Upper lobe of right lung (tissue), 1 donor: ENCODE measurements around the gene TNFRSF9. TPM values are rescaled to one million over a fixed set of nuclear protein-coding genes. Genes with fewer than 3 reads are reported as not detected.
"Not testable (repeated sequence)": the region's sequence is repeated elsewhere in the genome, so short reads cannot be mapped to it uniquely, and the experiment has no call there.

Experiments used
- ATAC-seq: fragments of 200-7000 bp; cut with Tn5 transposase; one replicate; pipeline ENCODE4 v1.9.1; 2020; ENCODE audit warnings: mild to moderate bottlenecking, moderate library complexity
- DNase-seq: peaks from one replicate; pipeline ENCODE4 v3.0.0-alpha.2; 2020
- H3K27ac ChIP-seq: fragments of 200-600 bp; one replicate; pipeline ENCODE4 v1.8.0; 2022
- H3K27me3 ChIP-seq: fragments of 200-600 bp; one replicate; pipeline ENCODE4 v1.8.0; 2022; ENCODE audit warnings: mild to moderate bottlenecking
- H3K36me3 ChIP-seq: fragments of 200-600 bp; one replicate; pipeline ENCODE4 v1.8.0; 2022
- H3K4me1 ChIP-seq: fragments of 200-600 bp; one replicate; pipeline ENCODE4 v1.8.0; 2022
- H3K4me3 ChIP-seq: fragments of 200-600 bp; one replicate; pipeline ENCODE4 v1.8.0; 2022; ENCODE audit warnings: mild to moderate bottlenecking
- H3K9me3 ChIP-seq: fragments of 200-600 bp; one replicate; pipeline ENCODE4 v1.8.0; 2022
- intact Hi-C: fragments of 100-400 bp; cut with DNase I; formaldehyde crosslinking; loops from one replicate; pipeline ENCODE4 v1.11.0; 2022
- total RNA-seq: library from RNA; stranded (reverse); fragmentation: NEBNext Ultra II Directional; extraction: Animal tissue kit (Norgen Biotek cat#: 25700); gene quantifications from one replicate; pipeline ENCODE4 v1.2.1, GENCODE V29; 2021
- TF ChIP-seq, protein P1 (sequence below): fragments of 200-600 bp; IDR thresholded peaks from one replicate; pipeline ENCODE4 v1.8.0; 2022; ENCODE audit warnings: antibody characterized with exemption
- donor health status: DM: no; HTN: yes; CAD: no; lungs with severe emphysema.

The TNFRSF9 gene
- total RNA-seq, 1 donor from 2014 or later, result 0.49 TPM

GRCh38 chr1:7931446-7931812, 9.2 kb downstream of the TNFRSF9 start:
- TF ChIP-seq, protein P1, sequence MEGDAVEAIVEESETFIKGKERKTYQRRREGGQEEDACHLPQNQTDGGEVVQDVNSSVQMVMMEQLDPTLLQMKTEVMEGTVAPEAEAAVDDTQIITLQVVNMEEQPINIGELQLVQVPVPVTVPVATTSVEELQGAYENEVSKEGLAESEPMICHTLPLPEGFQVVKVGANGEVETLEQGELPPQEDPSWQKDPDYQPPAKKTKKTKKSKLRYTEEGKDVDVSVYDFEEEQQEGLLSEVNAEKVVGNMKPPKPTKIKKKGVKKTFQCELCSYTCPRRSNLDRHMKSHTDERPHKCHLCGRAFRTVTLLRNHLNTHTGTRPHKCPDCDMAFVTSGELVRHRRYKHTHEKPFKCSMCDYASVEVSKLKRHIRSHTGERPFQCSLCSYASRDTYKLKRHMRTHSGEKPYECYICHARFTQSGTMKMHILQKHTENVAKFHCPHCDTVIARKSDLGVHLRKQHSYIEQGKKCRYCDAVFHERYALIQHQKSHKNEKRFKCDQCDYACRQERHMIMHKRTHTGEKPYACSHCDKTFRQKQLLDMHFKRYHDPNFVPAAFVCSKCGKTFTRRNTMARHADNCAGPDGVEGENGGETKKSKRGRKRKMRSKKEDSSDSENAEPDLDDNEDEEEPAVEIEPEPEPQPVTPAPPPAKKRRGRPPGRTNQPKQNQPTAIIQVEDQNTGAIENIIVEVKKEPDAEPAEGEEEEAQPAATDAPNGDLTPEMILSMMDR, result no peak
- intact Hi-C loops, result no loop called here
- ATAC-seq, result no peak
- peaks cover 13% of the 10 kb centered on the region for H3K27me3 ChIP-seq
- H3K9me3 ChIP-seq, result no peaks in the 10 kb centered on the region
- DNase-seq, result no peak
- no peak overlapping the region for H3K27ac ChIP-seq
- no peaks in the 10 kb centered on the region for H3K4me1 ChIP-seq
- H3K4me3 ChIP-seq, result no peak overlapping the region
- H3K36me3 ChIP-seq, result no peaks in the 10 kb centered on the region

DNA sequence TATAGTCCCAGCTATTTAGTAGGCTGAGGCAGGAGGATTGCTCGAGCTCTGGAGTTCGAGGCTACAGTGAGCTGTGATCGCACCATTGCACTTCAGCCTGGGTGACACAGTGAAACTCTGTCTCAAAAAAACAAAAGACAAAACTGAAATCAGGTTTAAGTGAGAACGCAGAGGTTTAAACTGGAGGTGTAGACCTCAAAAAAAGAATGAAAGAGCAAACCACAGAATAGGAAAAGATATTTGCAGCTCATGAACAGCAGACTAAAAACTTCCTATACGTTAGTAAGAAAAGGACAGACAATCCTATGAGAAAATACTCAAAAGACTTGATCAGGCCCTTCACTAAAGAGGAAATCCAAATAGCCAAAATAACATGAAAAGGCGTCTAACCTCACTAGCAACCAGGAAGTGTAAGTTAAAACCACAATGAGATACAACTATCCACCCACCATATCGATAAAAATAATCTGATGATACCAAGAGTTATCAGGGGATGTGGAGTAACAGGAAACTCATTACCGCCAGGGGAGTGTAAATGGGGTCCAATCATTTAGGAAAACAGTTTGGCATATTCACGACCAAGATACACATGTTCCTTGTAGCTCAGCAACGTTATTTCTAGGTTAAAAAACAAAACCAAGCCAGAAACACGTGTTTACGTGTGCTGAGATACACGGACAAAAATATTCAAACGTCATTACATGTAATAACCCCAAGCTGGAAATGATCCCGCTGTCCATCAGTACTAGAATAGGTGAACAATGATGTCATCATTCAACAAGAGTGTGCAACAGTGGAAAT, 9.8 kb downstream of the TNFRSF9 start:
- ATAC-seq (no peak), DNase-seq (no peak)
- Histone ChIP-seq H3K27me3 (peaks cover 18% of the 10 kb centered on the region), H3K36me3 (no peaks in the 10 kb centered on the region), H3K4me3 (no peak overlapping the region), H3K27ac (no peak overlapping the region), H3K4me1 (no peaks in the 10 kb centered on the region), H3K9me3 (no peaks in the 10 kb centered on the region)
- intact Hi-C loops, result no loop called here
- TF ChIP-seq, protein P1, result no peak

- no peak overlapping the region for H3K4me3 ChIP-seq
- DNase-seq (no peak), ATAC-seq (no peak)
- TF ChIP-seq, protein P1, result no peak
- intact Hi-C loops, result no loop called here
- H3K27ac ChIP-seq, result no peak overlapping the region
- H3K4me1 ChIP-seq, result no peaks in the 10 kb centered on the region
- H3K9me3 ChIP-seq, result no peaks in the 10 kb centered on the region
- no peaks in the 10 kb centered on the region for H3K36me3 ChIP-seq
- H3K27me3 ChIP-seq, result peaks cover 22% of the 10 kb centered on the region
These were observed 11.0 kb downstream of the TNFRSF9 start for GRCh38 chr1:7929637-7930036.

DNA sequence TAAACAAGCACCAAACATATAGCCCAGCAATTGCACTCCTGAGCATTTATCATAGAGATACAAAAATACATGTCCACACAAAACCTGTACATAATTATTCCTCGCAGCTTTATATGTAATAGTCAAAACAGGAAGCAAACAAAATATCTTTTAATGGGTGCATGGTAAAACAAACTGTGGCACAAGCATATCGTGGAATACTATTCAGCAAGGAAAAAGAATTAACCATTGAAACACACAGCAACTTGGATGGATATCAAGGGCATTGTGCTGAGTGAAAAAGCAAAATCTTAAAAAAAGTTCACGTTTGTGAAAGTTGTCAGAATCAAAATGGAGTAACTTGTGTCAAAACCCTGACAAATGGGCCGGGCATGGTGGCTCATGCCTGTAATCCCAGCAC, 12.4 kb downstream of the TNFRSF9 start:
- Histone ChIP-seq H3K36me3 (no peaks in the 10 kb centered on the region), H3K27ac (no peak overlapping the region), H3K27me3 (peaks cover 22% of the 10 kb centered on the region), H3K4me3 (no peak overlapping the region), H3K9me3 (no peaks in the 10 kb centered on the region), H3K4me1 (no peaks in the 10 kb centered on the region)
- DNase-seq (no peak), ATAC-seq (no peak)
- TF ChIP-seq, protein P1, result no peak
- intact Hi-C loops, result no loop called here

DNA sequence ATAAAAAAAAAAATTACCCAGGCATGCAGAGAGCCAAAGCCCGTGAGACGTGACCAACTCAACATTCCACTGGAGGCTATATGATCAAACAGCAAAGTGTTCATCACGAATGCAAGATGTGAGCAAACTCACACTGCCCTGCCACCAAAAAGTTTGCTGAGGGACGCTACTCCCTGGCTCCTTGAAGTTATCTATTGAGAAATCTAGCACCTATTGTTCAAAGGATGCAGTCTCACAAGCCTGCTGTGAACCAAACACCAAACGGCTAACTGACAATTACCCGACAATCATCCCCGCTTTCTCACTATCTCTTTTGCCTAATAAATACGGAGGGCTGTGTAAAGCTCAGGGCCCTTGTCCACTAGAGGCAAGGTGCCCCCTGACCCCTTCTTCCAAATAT, 13.6 kb downstream of the TNFRSF9 start:
- DNase-seq, intact Hi-C loops, H3K27ac ChIP-seq, H3K9me3 ChIP-seq, ATAC-seq, H3K4me1 ChIP-seq, H3K4me3 ChIP-seq, H3K36me3 ChIP-seq: not testable (repeated sequence)
- peaks cover 22% of the 10 kb centered on the region for H3K27me3 ChIP-seq

DNA sequence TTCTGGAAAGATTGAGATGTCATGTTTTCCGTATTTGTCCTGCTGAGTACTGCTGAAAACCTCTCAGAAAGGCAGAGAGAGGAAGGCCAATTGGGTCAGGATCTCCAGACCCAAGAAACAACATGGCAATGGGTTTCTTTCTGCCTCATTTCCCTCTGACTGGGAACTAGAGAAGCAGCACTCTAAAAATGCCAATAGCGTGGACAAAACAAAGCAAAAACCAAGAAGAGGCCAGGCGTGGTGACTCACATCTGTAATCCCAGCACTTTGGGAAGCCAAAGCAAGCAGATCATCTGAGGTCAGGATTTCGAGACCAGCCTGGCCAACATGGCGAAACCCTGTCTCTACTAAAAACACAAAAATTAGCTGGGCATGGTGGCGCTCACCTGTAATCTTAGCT, 18.3 kb downstream of the TNFRSF9 start:
- DNase-seq, result no peak
- peaks cover 18% of the 10 kb centered on the region for H3K27me3 ChIP-seq
- H3K4me3 ChIP-seq, result no peak overlapping the region
- H3K27ac ChIP-seq, result no peak overlapping the region
- no peaks in the 10 kb centered on the region for H3K36me3 ChIP-seq
- H3K9me3 ChIP-seq, result no peaks in the 10 kb centered on the region
- no peak for ATAC-seq
- intact Hi-C loops, result no loop called here
- TF ChIP-seq, protein P1, result no peak
- no peaks in the 10 kb centered on the region for H3K4me1 ChIP-seq
